ENCODE data around the gene USP20.

USP20 gene

GRCh38 chr9:129879991-129880653 lies 44.9 kb downstream of the USP20 start:
- H3K4me3 ChIP-seq (ENCODE audit: low read length), result no peak overlapping the region
- no peak for DNase-seq (ENCODE audit: low read depth)
- peaks cover 13% of the 10 kb centered on the region for H3K4me1 ChIP-seq (ENCODE audit: control insufficient read depth, insufficient read depth, low read length)
- no peaks in the 10 kb centered on the region for H3K27me3 ChIP-seq (replicated peaks; ENCODE audit: control insufficient read depth, insufficient read depth, low read length)
- no peak overlapping the region for H3K9ac ChIP-seq (ENCODE audit: low read length)
- H3K36me3 ChIP-seq (ENCODE audit: control insufficient read depth, insufficient read depth, low read length, severe bottlenecking), result peaks cover 31% of the 10 kb centered on the region
- no peaks in the 10 kb centered on the region for H3K9me3 ChIP-seq (ENCODE audit: control insufficient read depth, low read length)

- DNase-seq (ENCODE audit: low read depth), result no peak
- H3K9me3 ChIP-seq (ENCODE audit: control insufficient read depth, low read length), result no peaks in the 10 kb centered on the region
- H3K4me1 ChIP-seq (ENCODE audit: control insufficient read depth, insufficient read depth, low read length), result peaks cover 18% of the 10 kb centered on the region
- no peak overlapping the region for H3K4me3 ChIP-seq (ENCODE audit: low read length)
- H3K9ac ChIP-seq (ENCODE audit: low read length), result no peak overlapping the region
- peaks cover 23% of the 10 kb centered on the region for H3K36me3 ChIP-seq (ENCODE audit: control insufficient read depth, insufficient read depth, low read length, severe bottlenecking)
- no peaks in the 10 kb centered on the region for H3K27me3 ChIP-seq (replicated peaks; ENCODE audit: control insufficient read depth, insufficient read depth, low read length)
Observed at GRCh38 chr9:129880654-129881546, 45.6 kb downstream of the USP20 start.

- H3K27me3 ChIP-seq (replicated peaks; ENCODE audit: control insufficient read depth, insufficient read depth, low read length), result no peaks in the 10 kb centered on the region
- H3K36me3 ChIP-seq (ENCODE audit: control insufficient read depth, insufficient read depth, low read length, severe bottlenecking), result peaks cover 22% of the 10 kb centered on the region
- H3K4me1 ChIP-seq (ENCODE audit: control insufficient read depth, insufficient read depth, low read length), result peaks cover 21% of the 10 kb centered on the region
- no peak overlapping the region for H3K9ac ChIP-seq (ENCODE audit: low read length)
- H3K9me3 ChIP-seq (ENCODE audit: control insufficient read depth, low read length), result no peaks in the 10 kb centered on the region
- no peak for DNase-seq (ENCODE audit: low read depth)
- no peak overlapping the region for H3K4me3 ChIP-seq (ENCODE audit: low read length)
Observed at GRCh38 chr9:129881547-129882324, 46.5 kb downstream of the USP20 start.

- H3K36me3 ChIP-seq (ENCODE audit: control insufficient read depth, insufficient read depth, low read length, severe bottlenecking), result peaks cover 23% of the 10 kb centered on the region
Observed at GRCh38 chr9:129884220-129885017, 49.2 kb downstream of the USP20 start.

GRCh38 chr9:129885018-129885669 lies 49.9 kb downstream of the USP20 start:
- Histone ChIP-seq H3K9ac (ENCODE audit: low read length) (peak overlapping the region; percentile 75), H3K27me3 (replicated peaks; ENCODE audit: control insufficient read depth, insufficient read depth, low read length) (no peaks in the 10 kb centered on the region), H3K36me3 (ENCODE audit: control insufficient read depth, insufficient read depth, low read length, severe bottlenecking) (peaks cover 25% of the 10 kb centered on the region), H3K9me3 (ENCODE audit: control insufficient read depth, low read length) (no peaks in the 10 kb centered on the region), H3K4me1 (ENCODE audit: control insufficient read depth, insufficient read depth, low read length) (peaks cover 21% of the 10 kb centered on the region), H3K4me3 (ENCODE audit: low read length) (peak overlapping the region; percentile 73)
- peak; percentile 12 for DNase-seq (ENCODE audit: low read depth)

More at GRCh38 chr9:129884220-129885017, 49.2 kb downstream of the USP20 start:
- Histone ChIP-seq H3K4me3 (ENCODE audit: low read length) (peak overlapping the region; percentile 73), H3K27me3 (replicated peaks; ENCODE audit: control insufficient read depth, insufficient read depth, low read length) (no peaks in the 10 kb centered on the region), H3K9ac (ENCODE audit: low read length) (peak overlapping the region; percentile 75), H3K4me1 (ENCODE audit: control insufficient read depth, insufficient read depth, low read length) (peaks cover 21% of the 10 kb centered on the region), H3K9me3 (ENCODE audit: control insufficient read depth, low read length) (no peaks in the 10 kb centered on the region)
- DNase-seq (ENCODE audit: low read depth), result peak; percentile 94

- DNase-seq (ENCODE audit: low read depth), result peak; percentile 98
- Histone ChIP-seq H3K9ac (ENCODE audit: low read length) (peak overlapping the region; percentile 75), H3K9me3 (ENCODE audit: control insufficient read depth, low read length) (no peaks in the 10 kb centered on the region), H3K4me1 (ENCODE audit: control insufficient read depth, insufficient read depth, low read length) (peaks cover 21% of the 10 kb centered on the region), H3K27me3 (replicated peaks; ENCODE audit: control insufficient read depth, insufficient read depth, low read length) (no peaks in the 10 kb centered on the region), H3K36me3 (ENCODE audit: control insufficient read depth, insufficient read depth, low read length, severe bottlenecking) (peaks cover 20% of the 10 kb centered on the region), H3K4me3 (ENCODE audit: low read length) (peak overlapping the region; percentile 70)
Observed at GRCh38 chr9:129885670-129886106, 50.4 kb downstream of the USP20 start.

GRCh38 chr9:129886226-129887174 lies 51.2 kb downstream of the USP20 start:
- no peak for DNase-seq (ENCODE audit: low read depth)
- Histone ChIP-seq H3K36me3 (ENCODE audit: control insufficient read depth, insufficient read depth, low read length, severe bottlenecking) (peaks cover 15% of the 10 kb centered on the region), H3K4me1 (ENCODE audit: control insufficient read depth, insufficient read depth, low read length) (peaks cover 21% of the 10 kb centered on the region), H3K27me3 (replicated peaks; ENCODE audit: control insufficient read depth, insufficient read depth, low read length) (no peaks in the 10 kb centered on the region), H3K4me3 (ENCODE audit: low read length) (peak overlapping the region; percentile 70), H3K9ac (ENCODE audit: low read length) (peak overlapping the region; percentile 64), H3K9me3 (ENCODE audit: control insufficient read depth, low read length) (no peaks in the 10 kb centered on the region)

GRCh38 chr9:129887334-129888292 lies 52.4 kb downstream of the USP20 start:
- DNase-seq (ENCODE audit: low read depth), result peak; percentile 31
- Histone ChIP-seq H3K4me1 (ENCODE audit: control insufficient read depth, insufficient read depth, low read length) (peaks cover 21% of the 10 kb centered on the region), H3K9me3 (ENCODE audit: control insufficient read depth, low read length) (no peaks in the 10 kb centered on the region), H3K4me3 (ENCODE audit: low read length) (no peak overlapping the region), H3K9ac (ENCODE audit: low read length) (no peak overlapping the region), H3K36me3 (ENCODE audit: control insufficient read depth, insufficient read depth, low read length, severe bottlenecking) (peaks cover 12% of the 10 kb centered on the region), H3K27me3 (replicated peaks; ENCODE audit: control insufficient read depth, insufficient read depth, low read length) (no peaks in the 10 kb centered on the region)
